Measurements from ENCODE around the gene TMEM218.
"Not testable (repeated sequence)": the region's sequence is repeated elsewhere in the genome, so short reads cannot be mapped to it uniquely, and the experiment has no call there.

TMEM218 gene

GRCh38 chr11:125061281-125061680 lies 50.1 kb downstream of the TMEM218 start:
- H3K27me3 ChIP-seq: peaks cover 54% of the 10 kb centered on the region
- no peak overlapping the region for H3K27ac ChIP-seq
- no peak overlapping the region for H3K9ac ChIP-seq
- H3K9me3 ChIP-seq: no peaks in the 10 kb centered on the region; the same call in 1 of the 2 replicates
- H4K20me1 ChIP-seq: no peaks in the 10 kb centered on the region; the same call in 1 of the 2 replicates
- H3K4me3 ChIP-seq: no peak overlapping the region
- no peak for TF ChIP-seq Cebpa-rat (IDR thresholded peaks at IDR 0.05)
- peaks cover 14% of the 10 kb centered on the region for H3K4me1 ChIP-seq
- no peaks in the 10 kb centered on the region for H3K36me3 ChIP-seq
- H3K4me2 ChIP-seq: no peak overlapping the region

DNA sequence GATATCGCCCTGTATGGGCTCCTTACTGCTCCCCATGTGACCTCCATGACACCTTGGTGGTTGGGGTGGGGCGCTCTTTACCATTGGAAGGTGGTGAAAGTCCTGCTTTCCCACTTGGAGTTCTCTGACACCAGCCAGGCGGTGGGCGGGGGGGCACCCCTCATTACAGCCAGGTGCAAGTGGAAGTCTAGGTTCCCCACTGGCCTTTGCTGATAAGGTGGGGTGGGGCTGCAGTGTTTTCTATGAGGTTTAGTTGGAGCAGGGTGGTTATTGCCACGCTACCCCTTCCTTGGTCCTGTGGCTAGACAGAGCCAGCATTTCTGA lies 53.8 kb downstream of the TMEM218 start:
- H4K20me1 ChIP-seq: no peaks in the 10 kb centered on the region
- no peak overlapping the region for H3K9ac ChIP-seq
- no peak overlapping the region for H3K27ac ChIP-seq
- H3K27me3 ChIP-seq: peaks cover 20% of the 10 kb centered on the region
- no peak for TF ChIP-seq Cebpa-rat (IDR thresholded peaks at IDR 0.05)
- no peaks in the 10 kb centered on the region for H3K9me3 ChIP-seq
- no peak overlapping the region for H3K4me2 ChIP-seq
- no peak overlapping the region for H3K4me3 ChIP-seq
- peaks cover 2% of the 10 kb centered on the region for H3K4me1 ChIP-seq
- H3K36me3 ChIP-seq: no peaks in the 10 kb centered on the region

- no peak overlapping the region for H3K27ac ChIP-seq
- H3K4me1 ChIP-seq: no peaks in the 10 kb centered on the region
- no peak overlapping the region for H3K4me3 ChIP-seq
- H3K27me3 ChIP-seq: peaks cover 15% of the 10 kb centered on the region
- H3K9ac ChIP-seq: no peak overlapping the region
- no peaks in the 10 kb centered on the region for H3K9me3 ChIP-seq
- H3K36me3 ChIP-seq: no peaks in the 10 kb centered on the region
- no peak for TF ChIP-seq Cebpa-rat (IDR thresholded peaks at IDR 0.05)
- H4K20me1 ChIP-seq: no peaks in the 10 kb centered on the region
- H3K4me2 ChIP-seq: no peak overlapping the region
Observed at GRCh38 chr11:125056931-125057692, 54.3 kb downstream of the TMEM218 start.

GRCh38 chr11:125056111-125056510 lies 55.3 kb downstream of the TMEM218 start:
- H3K9ac ChIP-seq, H4K20me1 ChIP-seq, H3K4me3 ChIP-seq, H3K36me3 ChIP-seq, H3K27me3 ChIP-seq, H3K27ac ChIP-seq, H3K4me1 ChIP-seq, H3K9me3 ChIP-seq, H3K4me2 ChIP-seq: not testable (repeated sequence)

GRCh38 chr11:125055107-125055715 lies 56.2 kb downstream of the TMEM218 start:
- H3K27ac ChIP-seq: no peak overlapping the region
- H3K4me1 ChIP-seq: no peaks in the 10 kb centered on the region
- no peaks in the 10 kb centered on the region for H3K27me3 ChIP-seq
- no peak overlapping the region for H3K4me2 ChIP-seq
- no peak overlapping the region for H3K4me3 ChIP-seq
- H3K9ac ChIP-seq: no peak overlapping the region
- no peaks in the 10 kb centered on the region for H3K36me3 ChIP-seq
- H4K20me1 ChIP-seq: no peaks in the 10 kb centered on the region
- no peak for TF ChIP-seq Cebpa-rat (IDR thresholded peaks at IDR 0.05)
- H3K9me3 ChIP-seq: no peaks in the 10 kb centered on the region

- Histone ChIP-seq H3K27ac (no peak overlapping the region), H3K9ac (no peak overlapping the region), H3K4me3 (no peak overlapping the region), H3K27me3 (no peaks in the 10 kb centered on the region), H3K4me2 (no peak overlapping the region), H3K4me1 (no peaks in the 10 kb centered on the region), H4K20me1 (no peaks in the 10 kb centered on the region), H3K36me3 (no peaks in the 10 kb centered on the region), H3K9me3 (no peaks in the 10 kb centered on the region)
- no peak for TF ChIP-seq Cebpa-rat (IDR thresholded peaks at IDR 0.05)
Observed at GRCh38 chr11:125053167-125053566, 58.3 kb downstream of the TMEM218 start.

DNA sequence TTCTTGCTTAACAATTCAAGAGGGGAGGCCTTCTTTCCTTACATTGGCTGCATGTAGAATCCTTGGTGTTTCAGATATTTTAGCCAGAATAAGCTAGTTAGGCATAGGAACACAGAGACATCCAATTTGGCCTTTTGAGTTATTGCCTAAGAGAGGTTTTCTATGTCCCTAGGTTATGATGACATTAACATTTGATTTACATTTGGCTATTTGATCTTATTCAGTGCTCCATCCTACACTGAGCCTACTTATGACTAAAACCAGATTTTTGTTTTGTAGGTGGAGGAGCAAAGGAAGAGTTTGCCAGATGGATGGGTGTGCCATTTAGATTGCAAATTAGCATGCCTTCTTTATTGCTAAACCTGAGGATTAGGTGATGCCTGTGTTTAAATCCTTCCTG lies 59.4 kb downstream of the TMEM218 start:
- no peak overlapping the region for H3K4me3 ChIP-seq

DNA sequence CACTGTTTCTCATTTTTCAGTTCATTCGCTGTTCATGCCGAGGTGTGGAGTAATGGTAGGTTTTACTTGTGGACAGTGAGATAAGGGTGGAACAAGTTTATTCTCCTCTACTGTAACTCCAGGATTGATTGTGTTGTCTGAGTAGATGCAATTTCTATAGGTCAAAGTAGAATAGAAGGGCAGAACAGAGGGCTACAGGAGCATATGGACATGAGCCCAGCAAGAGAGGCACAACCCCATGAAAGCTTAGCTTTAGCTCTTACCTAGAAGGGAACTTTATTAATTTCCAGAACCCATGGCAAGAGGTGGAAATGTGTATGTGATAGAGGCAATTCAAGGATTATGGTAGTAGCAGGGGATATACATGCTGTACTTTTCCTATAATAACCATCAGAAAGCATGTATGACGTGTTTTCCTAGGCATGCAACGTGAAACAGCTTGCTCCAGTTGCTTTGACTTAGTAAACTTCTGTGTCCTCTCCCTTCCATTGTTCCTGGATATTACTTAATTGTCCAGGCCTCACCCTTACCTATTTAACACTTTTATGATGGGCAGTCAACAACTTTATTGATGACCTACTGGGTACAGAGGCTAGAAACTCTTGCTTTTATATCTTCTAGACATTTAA lies 62.1 kb downstream of the TMEM218 start:
- no peak overlapping the region for H3K4me3 ChIP-seq
- H3K4me2 ChIP-seq: no peak overlapping the region
- H3K27me3 ChIP-seq: no peaks in the 10 kb centered on the region
- H3K27ac ChIP-seq: no peak overlapping the region
- H4K20me1 ChIP-seq: no peaks in the 10 kb centered on the region
- TF ChIP-seq Cebpa-rat (IDR thresholded peaks at IDR 0.05): no peak
- H3K4me1 ChIP-seq: no peaks in the 10 kb centered on the region
- H3K9ac ChIP-seq: no peak overlapping the region
- no peaks in the 10 kb centered on the region for H3K36me3 ChIP-seq
- H3K9me3 ChIP-seq: peaks cover 17% of the 10 kb centered on the region

More for the DNA sequence above, 59.4 kb downstream of the TMEM218 start:
- H3K27ac ChIP-seq: no peak overlapping the region
- no peaks in the 10 kb centered on the region for H3K27me3 ChIP-seq
- no peak for TF ChIP-seq Cebpa-rat (IDR thresholded peaks at IDR 0.05)
- H3K36me3 ChIP-seq: no peaks in the 10 kb centered on the region
- H3K4me1 ChIP-seq: no peaks in the 10 kb centered on the region
- no peak overlapping the region for H3K4me2 ChIP-seq
- H4K20me1 ChIP-seq: no peaks in the 10 kb centered on the region
- H3K9me3 ChIP-seq: no peaks in the 10 kb centered on the region
- no peak overlapping the region for H3K9ac ChIP-seq
